HepG2 (cell line): ENCODE results near the gene TNFAIP8L1.

Source experiments
- ZNF263 ChIP-seq: sonication (generic); formaldehyde crosslinking; IDR thresholded peaks from 2 replicates; pipeline ENCODE4 v1.4.0; 2020; ENCODE audit warnings: missing genetic modification reagents
- ZNF280B ChIP-seq: sonication (generic); formaldehyde crosslinking; IDR thresholded peaks from 2 replicates; pipeline ENCODE4 v1.5.0; 2020; ENCODE audit warnings: missing genetic modification reagents, mild to moderate bottlenecking, borderline replicate concordance
- ZZZ3 ChIP-seq: sonication (generic); formaldehyde crosslinking; IDR thresholded peaks from 2 replicates; pipeline ENCODE4 v1.4.0; 2020; ENCODE audit warnings: missing genetic modification reagents, mild to moderate bottlenecking, borderline replicate concordance
- TF ChIP-seq, protein P1 (sequence below): sonication (generic); formaldehyde crosslinking; IDR thresholded peaks from 2 replicates; pipeline ENCODE4 v1.5.0; 2020; ENCODE audit warnings: mild to moderate bottlenecking, missing genetic modification reagents, moderate library complexity

GRCh38 chr19:4657262-4657661 is 17.9 kb downstream of the TNFAIP8L1 start:
- TF ChIP-seq ZNF280B (no peak), ZNF263 (CRISPR knock-in tag) (no peak), ZZZ3 (CRISPR knock-in tag) (no peak)
- TF ChIP-seq, protein P1, sequence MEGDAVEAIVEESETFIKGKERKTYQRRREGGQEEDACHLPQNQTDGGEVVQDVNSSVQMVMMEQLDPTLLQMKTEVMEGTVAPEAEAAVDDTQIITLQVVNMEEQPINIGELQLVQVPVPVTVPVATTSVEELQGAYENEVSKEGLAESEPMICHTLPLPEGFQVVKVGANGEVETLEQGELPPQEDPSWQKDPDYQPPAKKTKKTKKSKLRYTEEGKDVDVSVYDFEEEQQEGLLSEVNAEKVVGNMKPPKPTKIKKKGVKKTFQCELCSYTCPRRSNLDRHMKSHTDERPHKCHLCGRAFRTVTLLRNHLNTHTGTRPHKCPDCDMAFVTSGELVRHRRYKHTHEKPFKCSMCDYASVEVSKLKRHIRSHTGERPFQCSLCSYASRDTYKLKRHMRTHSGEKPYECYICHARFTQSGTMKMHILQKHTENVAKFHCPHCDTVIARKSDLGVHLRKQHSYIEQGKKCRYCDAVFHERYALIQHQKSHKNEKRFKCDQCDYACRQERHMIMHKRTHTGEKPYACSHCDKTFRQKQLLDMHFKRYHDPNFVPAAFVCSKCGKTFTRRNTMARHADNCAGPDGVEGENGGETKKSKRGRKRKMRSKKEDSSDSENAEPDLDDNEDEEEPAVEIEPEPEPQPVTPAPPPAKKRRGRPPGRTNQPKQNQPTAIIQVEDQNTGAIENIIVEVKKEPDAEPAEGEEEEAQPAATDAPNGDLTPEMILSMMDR (CRISPR knock-in tag): no peak
